Stimulated activated CD4-positive, alpha-beta T cell treated with anti-CD3 and anti-CD28 coated beads, Interleukin-15, amount 100 ng/mL, for 24 hours (primary cell): Measurements from ENCODE around the gene INSC.

ENCODE experiments used
- DNase-seq: peaks from one replicate; pipeline ENCODE4 v3.0.0-alpha.2; 2020

The INSC gene

GRCh38 chr11:15224466-15224865 is 109.7 kb downstream of the INSC start:
- no peak for DNase-seq

GRCh38 chr11:15227011-15227410 is 112.3 kb downstream of the INSC start:
- no peak for DNase-seq

- no peak for DNase-seq
Observed at GRCh38 chr11:15228331-15228849, 113.7 kb downstream of the INSC start.

- DNase-seq: no peak
Observed at GRCh38 chr11:15229069-15229468, 114.3 kb downstream of the INSC start.

GRCh38 chr11:15232496-15232895 is 117.8 kb downstream of the INSC start:
- no peak for DNase-seq

- no peak for DNase-seq
Observed at GRCh38 chr11:15233371-15234165, 118.8 kb downstream of the INSC start.

- no peak for DNase-seq
Observed at GRCh38 chr11:15234796-15235195, 120.1 kb downstream of the INSC start.

GRCh38 chr11:15236559-15236958 is 121.8 kb downstream of the INSC start:
- DNase-seq: no peak

GRCh38 chr11:15238856-15239255 is 124.1 kb downstream of the INSC start:
- no peak for DNase-seq

- DNase-seq: no peak
Observed at GRCh38 chr11:15248749-15249148, 134.0 kb downstream of the INSC start.

- DNase-seq: no peak
Observed at GRCh38 chr11:15258433-15259165, 143.9 kb downstream of the INSC start.

GRCh38 chr11:15266999-15267398 is 152.3 kb downstream of the INSC start:
- DNase-seq: no peak

- DNase-seq: no peak
Observed at GRCh38 chr11:15268598-15268997, 153.9 kb downstream of the INSC start.

- DNase-seq: no peak
Observed at GRCh38 chr11:15275141-15275540, 160.4 kb downstream of the INSC start.

- no peak for DNase-seq
Observed at GRCh38 chr11:15276621-15277020, 161.9 kb downstream of the INSC start.

- DNase-seq: no peak
Observed at GRCh38 chr11:15278128-15278527, 163.4 kb downstream of the INSC start.

GRCh38 chr11:15280393-15280792 is 165.7 kb downstream of the INSC start:
- no peak for DNase-seq

GRCh38 chr11:15282754-15283153 is 168.0 kb downstream of the INSC start:
- no peak for DNase-seq

GRCh38 chr11:15286465-15286864 is 171.7 kb downstream of the INSC start:
- DNase-seq: no peak

GRCh38 chr11:15288863-15289262 is 174.1 kb downstream of the INSC start:
- DNase-seq: no peak

- DNase-seq: no peak
Observed at GRCh38 chr11:15289723-15290122, 175.0 kb downstream of the INSC start.

- DNase-seq: no peak
Observed at GRCh38 chr11:15291885-15292284, 177.2 kb downstream of the INSC start.

- no peak for DNase-seq
Observed at GRCh38 chr11:15293975-15294620, 179.4 kb downstream of the INSC start.

- no peak for DNase-seq
Observed at GRCh38 chr11:15295695-15296094, 181.0 kb downstream of the INSC start.
